Measurements from ENCODE around the gene ELMO3.
A peak's percentile ranks its signal among the peaks of the same experiment; 100 is the strongest.

Gene ELMO3

DNA sequence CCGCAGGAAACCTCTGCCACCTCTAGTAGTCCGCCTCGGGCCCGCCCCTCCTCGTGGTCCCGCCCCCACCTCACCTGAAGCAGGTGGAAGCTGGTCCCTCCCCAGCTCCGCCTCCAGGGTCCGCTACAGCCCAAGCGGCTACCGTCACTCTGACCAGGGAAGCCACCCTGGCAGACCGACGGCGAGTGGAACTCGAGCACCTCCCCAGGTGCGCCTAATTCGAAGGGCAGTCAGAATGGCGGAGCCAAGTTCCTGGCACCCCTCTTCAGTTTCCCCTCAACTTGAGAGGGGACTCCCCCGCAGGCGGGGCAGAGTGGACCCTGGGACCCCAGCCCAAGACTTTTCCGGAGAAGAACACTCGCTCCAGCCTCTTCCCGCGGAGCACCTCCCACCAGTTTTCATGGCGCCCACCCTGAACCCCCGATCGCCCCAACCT is 47.8 kb downstream of the ELMO3 start:
- Histone ChIP-seq H3K4me2 (ENCODE audit: low read length) (peak overlapping the region; percentile 73), H3K36me3 (replicated peaks; ENCODE audit: low read depth, low read length) (no peaks in the 10 kb centered on the region), H3K9me3 (ENCODE audit: insufficient read depth, low read length) (no peaks in the 10 kb centered on the region), H3K27ac (ENCODE audit: low read length) (peak overlapping the region; percentile 54), H3K4me1 (ENCODE audit: low read length) (peaks cover 40% of the 10 kb centered on the region), H4K20me1 (ENCODE audit: insufficient read depth, low read length) (0 out of 2 replicates have a peak, but pooled peaks cover 2% of the 10 kb centered on the region), H3K9ac (ENCODE audit: low read length) (peak overlapping the region; percentile 73), H2AFZ (ENCODE audit: low read depth, low read length) (peak overlapping the region; percentile 1; the same call in 1 of the 2 replicates), H3K4me3 (ENCODE audit: low read length) (peak overlapping the region; percentile 95), H3K79me2 (ENCODE audit: low read length) (peaks cover 20% of the 10 kb centered on the region), H3K27me3 (ENCODE audit: low read depth, low read length) (no peaks in the 10 kb centered on the region)
- TF ChIP-seq, protein P1, sequence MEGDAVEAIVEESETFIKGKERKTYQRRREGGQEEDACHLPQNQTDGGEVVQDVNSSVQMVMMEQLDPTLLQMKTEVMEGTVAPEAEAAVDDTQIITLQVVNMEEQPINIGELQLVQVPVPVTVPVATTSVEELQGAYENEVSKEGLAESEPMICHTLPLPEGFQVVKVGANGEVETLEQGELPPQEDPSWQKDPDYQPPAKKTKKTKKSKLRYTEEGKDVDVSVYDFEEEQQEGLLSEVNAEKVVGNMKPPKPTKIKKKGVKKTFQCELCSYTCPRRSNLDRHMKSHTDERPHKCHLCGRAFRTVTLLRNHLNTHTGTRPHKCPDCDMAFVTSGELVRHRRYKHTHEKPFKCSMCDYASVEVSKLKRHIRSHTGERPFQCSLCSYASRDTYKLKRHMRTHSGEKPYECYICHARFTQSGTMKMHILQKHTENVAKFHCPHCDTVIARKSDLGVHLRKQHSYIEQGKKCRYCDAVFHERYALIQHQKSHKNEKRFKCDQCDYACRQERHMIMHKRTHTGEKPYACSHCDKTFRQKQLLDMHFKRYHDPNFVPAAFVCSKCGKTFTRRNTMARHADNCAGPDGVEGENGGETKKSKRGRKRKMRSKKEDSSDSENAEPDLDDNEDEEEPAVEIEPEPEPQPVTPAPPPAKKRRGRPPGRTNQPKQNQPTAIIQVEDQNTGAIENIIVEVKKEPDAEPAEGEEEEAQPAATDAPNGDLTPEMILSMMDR (IDR thresholded peaks at IDR 0.05; ENCODE audit: low read depth, low read length): no peak
- TF ChIP-seq EZH2phosphoT487 (IDR thresholded peaks at IDR 0.05; ENCODE audit: low read depth): no peak

DNA sequence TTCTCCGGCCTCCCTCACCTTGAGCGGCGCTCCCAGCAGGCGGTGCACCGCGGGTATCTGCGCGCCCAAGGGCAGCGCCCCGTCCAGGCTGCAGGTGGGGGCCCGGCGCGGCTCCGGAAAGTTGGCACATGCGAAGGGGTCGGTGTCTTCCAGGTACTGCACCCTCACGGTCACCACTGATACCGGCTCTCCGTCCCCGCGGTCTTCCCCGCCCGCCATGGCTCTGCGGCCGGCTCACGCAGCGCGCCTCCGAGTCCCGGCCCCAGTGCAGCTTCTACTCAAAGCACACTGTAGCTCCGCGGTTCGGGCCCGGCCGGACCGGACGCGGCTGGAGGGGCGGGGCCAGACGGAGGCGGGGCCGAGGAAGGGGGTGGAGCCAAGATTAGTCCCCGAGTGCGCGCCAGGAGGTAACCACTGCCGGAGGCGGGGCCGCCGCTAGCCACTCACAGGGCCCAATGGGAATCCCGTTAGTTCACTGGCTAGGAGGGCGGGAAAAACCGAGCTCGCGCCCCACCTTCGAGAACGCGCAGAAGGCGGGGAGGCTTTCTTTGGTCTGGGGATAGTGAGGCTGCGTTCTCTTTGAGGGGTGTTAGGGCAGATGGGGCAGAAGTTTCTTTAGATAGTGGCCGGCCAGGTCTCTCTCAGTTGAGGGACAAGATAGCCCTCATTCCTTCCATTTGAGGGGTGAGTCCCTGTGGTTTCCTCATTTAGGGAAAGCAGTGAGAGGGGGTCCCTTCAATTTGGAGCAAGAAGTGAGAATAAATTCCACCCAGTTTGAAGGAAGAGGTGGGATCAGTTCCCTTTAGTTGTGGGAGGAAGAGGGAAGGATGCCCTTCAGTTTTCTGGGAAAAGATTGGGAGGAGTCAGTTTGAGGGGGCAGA is 48.5 kb downstream of the ELMO3 start, which contains the start of gene FHOD1:
Gene FHOD1 (minus strand): TSS at position 290 of the 881 bp plus-strand sequence. CDS start 71 bp downstream, at position 219.
- peak within 1 kb of the TSS; percentile 97 for H3K4me2 ChIP-seq (ENCODE audit: low read length)
- H3K79me2 ChIP-seq (ENCODE audit: low read length): peaks cover 18% of the 10 kb centered on the region
- peak within 1 kb of the TSS; percentile 95 for H3K4me3 ChIP-seq (ENCODE audit: low read length)
- H3K9me3 ChIP-seq (ENCODE audit: insufficient read depth, low read length): no peaks in the 10 kb centered on the region
- peak within 1 kb of the TSS; percentile 71 for H2AFZ ChIP-seq (ENCODE audit: low read depth, low read length)
- TF ChIP-seq, protein P1 (IDR thresholded peaks at IDR 0.05; ENCODE audit: low read depth, low read length): no peak
- no peak for TF ChIP-seq EZH2phosphoT487 (IDR thresholded peaks at IDR 0.05; ENCODE audit: low read depth)
- no peaks in the 10 kb centered on the region for H3K36me3 ChIP-seq (replicated peaks; ENCODE audit: low read depth, low read length)
- H3K27me3 ChIP-seq (ENCODE audit: low read depth, low read length): no peaks in the 10 kb centered on the region
- H3K4me1 ChIP-seq (ENCODE audit: low read length): peaks cover 40% of the 10 kb centered on the region
- H3K9ac ChIP-seq (ENCODE audit: low read length): peak within 1 kb of the TSS; percentile 90
- peak within 1 kb of the TSS; percentile 54 for H3K27ac ChIP-seq (ENCODE audit: low read length)
- 0 out of 2 replicates have a peak, but pooled peaks cover 2% of the 10 kb centered on the region for H4K20me1 ChIP-seq (ENCODE audit: insufficient read depth, low read length)

DNA sequence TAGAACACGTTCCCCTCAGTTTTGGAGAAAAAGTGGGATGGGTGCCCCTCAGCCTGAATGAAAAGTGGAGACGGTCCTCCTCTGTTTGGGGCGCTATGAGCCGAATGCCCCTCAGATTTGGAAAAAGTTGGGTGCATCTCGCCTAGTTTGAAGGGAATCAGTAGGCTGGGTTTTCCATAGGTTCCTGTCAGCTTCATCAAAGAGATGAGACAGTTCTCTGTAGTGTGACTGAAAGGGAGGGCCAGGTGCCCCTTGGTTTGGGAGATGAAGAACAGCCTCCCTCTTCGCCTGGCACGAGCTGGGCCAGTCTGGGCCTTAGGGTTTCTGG is 49.1 kb downstream of the ELMO3 start:
- Histone ChIP-seq H3K4me2 (ENCODE audit: low read length) (peak overlapping the region; percentile 97), H3K36me3 (replicated peaks; ENCODE audit: low read depth, low read length) (no peaks in the 10 kb centered on the region), H3K4me1 (ENCODE audit: low read length) (peaks cover 40% of the 10 kb centered on the region), H3K9me3 (ENCODE audit: insufficient read depth, low read length) (no peaks in the 10 kb centered on the region), H3K27me3 (ENCODE audit: low read depth, low read length) (no peaks in the 10 kb centered on the region), H4K20me1 (ENCODE audit: insufficient read depth, low read length) (no peaks in the 10 kb centered on the region), H2AFZ (ENCODE audit: low read depth, low read length) (peak overlapping the region; percentile 71; the same call in 1 of the 2 replicates), H3K9ac (ENCODE audit: low read length) (peak overlapping the region; percentile 90), H3K27ac (ENCODE audit: low read length) (no peak overlapping the region), H3K4me3 (ENCODE audit: low read length) (peak overlapping the region; percentile 95), H3K79me2 (ENCODE audit: low read length) (peaks cover 16% of the 10 kb centered on the region)
- TF ChIP-seq, protein P1 (IDR thresholded peaks at IDR 0.05; ENCODE audit: low read depth, low read length): no peak
- TF ChIP-seq EZH2phosphoT487 (IDR thresholded peaks at IDR 0.05; ENCODE audit: low read depth): no peak

DNA sequence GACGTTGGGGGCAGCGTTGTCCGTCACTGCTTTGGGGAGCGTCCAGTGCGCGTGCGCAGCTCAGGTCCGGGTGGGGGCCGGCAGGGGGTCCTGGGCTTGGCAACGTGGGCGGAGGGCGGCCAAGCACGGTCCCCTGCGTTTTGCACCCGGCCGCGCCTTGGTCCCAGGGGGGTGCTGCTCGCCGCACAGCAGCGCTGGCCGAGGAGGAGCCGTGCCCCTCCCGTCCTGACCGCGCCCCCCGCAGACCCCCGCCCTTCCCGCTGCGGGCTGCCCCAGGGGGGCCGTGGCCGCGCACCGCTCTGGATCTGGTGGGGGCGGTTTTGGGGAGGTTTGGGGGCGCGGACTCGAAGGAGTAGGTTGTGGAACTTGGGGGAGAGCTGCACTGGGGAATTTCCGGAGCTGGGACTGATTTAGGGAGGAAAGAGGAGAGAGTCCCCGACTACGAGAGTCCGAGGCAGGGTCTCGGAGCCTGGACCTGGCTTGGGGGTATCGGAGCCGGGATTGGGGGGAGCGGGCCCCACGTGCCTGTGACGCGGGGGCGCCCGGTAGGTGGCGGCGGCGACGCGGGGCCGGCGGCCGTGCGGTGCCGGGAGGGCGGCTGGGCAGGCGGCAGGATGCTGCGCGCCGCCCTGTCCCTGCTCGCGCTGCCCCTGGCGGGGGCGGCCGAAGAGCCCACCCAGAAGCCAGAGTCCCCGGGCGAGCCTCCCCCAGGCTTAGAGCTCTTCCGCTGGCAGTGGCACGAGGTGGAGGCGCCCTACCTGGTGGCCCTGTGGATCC is 49.7 kb downstream of the ELMO3 start, which contains the start of gene SLC9A5:
Gene SLC9A5 (plus strand): TSS at position 579 of the 777 bp plus-strand sequence. CDS start 36 bp downstream, at position 615.
- no peaks in the 10 kb centered on the region for H4K20me1 ChIP-seq (ENCODE audit: insufficient read depth, low read length)

More for the DNA sequence above, 49.7 kb downstream of the ELMO3 start, which contains the start of gene SLC9A5:
- Histone ChIP-seq H3K9me3 (ENCODE audit: insufficient read depth, low read length) (no peaks in the 10 kb centered on the region), H3K9ac (ENCODE audit: low read length) (peak within 1 kb of the TSS; percentile 90), H3K4me2 (ENCODE audit: low read length) (peak within 1 kb of the TSS; percentile 97), H3K4me3 (ENCODE audit: low read length) (peak within 1 kb of the TSS; percentile 95), H2AFZ (ENCODE audit: low read depth, low read length) (peak within 1 kb of the TSS; percentile 71), H3K27me3 (ENCODE audit: low read depth, low read length) (no peaks in the 10 kb centered on the region), H3K79me2 (ENCODE audit: low read length) (peaks cover 13% of the 10 kb centered on the region), H3K4me1 (ENCODE audit: low read length) (peaks cover 38% of the 10 kb centered on the region), H3K27ac (ENCODE audit: low read length) (peak within 1 kb of the TSS; percentile 19), H3K36me3 (replicated peaks; ENCODE audit: low read depth, low read length) (no peaks in the 10 kb centered on the region)
- TF ChIP-seq EZH2phosphoT487 (IDR thresholded peaks at IDR 0.05; ENCODE audit: low read depth): no peak
- TF ChIP-seq, protein P1 (IDR thresholded peaks at IDR 0.05; ENCODE audit: low read depth, low read length): peak; percentile 25; the same call in 1 of the 2 replicates

Measured in OCI-LY3 (cell line).